Bronchial epithelial cell (primary cell): ENCODE results near the gene CDH1. TPM values are rescaled to one million over a fixed set of nuclear protein-coding genes. Genes with fewer than 3 reads are reported as not detected.
A peak's percentile ranks its signal among the peaks of the same experiment; 100 is the strongest.

Experiments used
- DNase-seq: peaks from one replicate; pipeline ENCODE4 v3.0.0-alpha.2; 2010; ENCODE audit warnings: low read depth
- FAIRE-seq: peaks from 2 replicates; lab custom pipeline; 2011; peaks lifted over from hg19 to GRCh38; lab: Jason Lieb, UNC
- H3K27me3 ChIP-seq: 2 replicates; pipeline ENCODE4 v1.5.1; 2011; ENCODE audit warnings: low read length; ENCODE audit not compliant: control insufficient read depth, insufficient read depth
- H3K36me3 ChIP-seq: 2 replicates; pipeline ENCODE4 v1.5.1; 2011; ENCODE audit warnings: low read length; ENCODE audit not compliant: control insufficient read depth, insufficient read depth
- H3K4me3 ChIP-seq: 2 replicates; pipeline ENCODE4 v1.5.1; 2011; ENCODE audit warnings: mild to moderate bottlenecking, low read depth, low read length, control low read depth
- total RNA-seq: library from RNA; depleted of rRNA; stranded (reverse); fragments of >200 nt; gene quantifications from 2 replicates; pipeline ENCODE4 v1.2.1, GENCODE V29; 2014
- TF ChIP-seq, protein P1 (sequence below): IDR thresholded peaks from 2 replicates; pipeline ENCODE4 v1.5.1; 2011; ENCODE audit warnings: mild to moderate bottlenecking, moderate library complexity, low read length, control low read depth, inconsistent platforms; ENCODE audit not compliant: insufficient read depth, severe bottlenecking

CDH1 gene
- total RNA-seq, 1 donor from 2014 or later = 250 TPM

- FAIRE-seq = no peak
- Histone ChIP-seq H3K27me3 (no peaks in the 10 kb centered on the region), H3K4me3 (no peak overlapping the region), H3K36me3 (peaks cover 11% of the 10 kb centered on the region)
- TF ChIP-seq, protein P1, sequence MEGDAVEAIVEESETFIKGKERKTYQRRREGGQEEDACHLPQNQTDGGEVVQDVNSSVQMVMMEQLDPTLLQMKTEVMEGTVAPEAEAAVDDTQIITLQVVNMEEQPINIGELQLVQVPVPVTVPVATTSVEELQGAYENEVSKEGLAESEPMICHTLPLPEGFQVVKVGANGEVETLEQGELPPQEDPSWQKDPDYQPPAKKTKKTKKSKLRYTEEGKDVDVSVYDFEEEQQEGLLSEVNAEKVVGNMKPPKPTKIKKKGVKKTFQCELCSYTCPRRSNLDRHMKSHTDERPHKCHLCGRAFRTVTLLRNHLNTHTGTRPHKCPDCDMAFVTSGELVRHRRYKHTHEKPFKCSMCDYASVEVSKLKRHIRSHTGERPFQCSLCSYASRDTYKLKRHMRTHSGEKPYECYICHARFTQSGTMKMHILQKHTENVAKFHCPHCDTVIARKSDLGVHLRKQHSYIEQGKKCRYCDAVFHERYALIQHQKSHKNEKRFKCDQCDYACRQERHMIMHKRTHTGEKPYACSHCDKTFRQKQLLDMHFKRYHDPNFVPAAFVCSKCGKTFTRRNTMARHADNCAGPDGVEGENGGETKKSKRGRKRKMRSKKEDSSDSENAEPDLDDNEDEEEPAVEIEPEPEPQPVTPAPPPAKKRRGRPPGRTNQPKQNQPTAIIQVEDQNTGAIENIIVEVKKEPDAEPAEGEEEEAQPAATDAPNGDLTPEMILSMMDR = no peak
- DNase-seq = no peak
These were observed 56.3 kb downstream of the CDH1 start for GRCh38 chr16:68793401-68793857.

- DNase-seq = peak; percentile 78
- Histone ChIP-seq H3K4me3 (no peak overlapping the region), H3K27me3 (no peaks in the 10 kb centered on the region), H3K36me3 (peaks cover 16% of the 10 kb centered on the region)
- no peak for FAIRE-seq
- TF ChIP-seq, protein P1 = no peak
These were observed 61.3 kb downstream of the CDH1 start for GRCh38 chr16:68798398-68798797.

DNA sequence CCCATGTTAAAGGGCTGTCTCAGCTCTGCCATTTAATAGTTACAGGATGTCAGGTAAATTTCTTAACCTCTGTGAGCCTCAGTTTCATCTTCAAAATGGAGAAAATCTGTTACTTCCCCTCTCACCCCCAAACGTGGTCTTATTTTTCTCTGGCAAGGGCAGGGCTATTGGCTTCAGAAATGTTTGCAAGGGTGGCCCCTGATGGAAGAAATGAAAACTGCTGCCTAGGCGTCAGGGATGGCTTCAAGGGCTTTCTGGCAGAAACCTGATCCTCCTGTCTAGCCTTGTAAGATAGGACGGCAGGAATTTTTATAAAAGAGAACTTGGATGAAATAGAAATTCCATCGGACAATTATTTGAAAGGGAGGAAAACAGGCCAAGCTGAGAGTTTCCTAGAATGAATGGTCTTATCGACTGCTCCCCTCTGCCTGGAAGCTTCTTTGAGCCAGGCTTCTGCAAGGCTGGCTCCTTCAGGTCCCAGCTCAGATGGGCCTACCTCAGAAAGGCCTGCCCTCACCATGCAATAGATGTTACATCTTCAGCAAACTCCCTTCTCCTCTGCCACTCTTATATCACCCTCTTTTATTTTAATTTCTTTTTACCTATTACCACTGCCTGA is 63.3 kb downstream of the CDH1 start:
- TF ChIP-seq, protein P1 = peak; percentile 69
- Histone ChIP-seq H3K36me3 (peaks cover 14% of the 10 kb centered on the region), H3K27me3 (no peaks in the 10 kb centered on the region), H3K4me3 (no peak overlapping the region)
- FAIRE-seq (no peak), DNase-seq (peak; percentile 76)

DNA sequence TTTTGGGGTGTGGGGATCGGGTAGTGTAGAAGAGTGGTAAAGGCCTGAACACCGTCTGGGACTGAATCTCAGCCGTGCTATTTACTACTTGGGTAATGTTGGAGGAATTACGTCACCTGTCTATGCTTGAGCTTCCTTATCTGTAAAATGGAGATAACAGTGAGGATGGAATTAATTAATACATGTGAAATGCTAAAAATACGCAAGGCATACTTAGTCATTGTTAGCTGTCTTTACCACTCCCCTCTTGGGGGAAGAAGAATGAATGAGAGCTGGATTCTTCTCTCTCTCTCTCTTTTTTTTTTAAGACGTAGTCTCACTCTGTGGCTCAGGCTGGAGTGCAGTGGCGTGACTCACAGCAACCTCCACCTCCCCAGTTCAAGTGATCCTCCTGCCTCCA is 65.1 kb downstream of the CDH1 start:
- peaks cover 15% of the 10 kb centered on the region for H3K36me3 ChIP-seq
- H3K27me3 ChIP-seq = no peaks in the 10 kb centered on the region
- DNase-seq (peak; percentile 63), FAIRE-seq (no peak)
- no peak overlapping the region for H3K4me3 ChIP-seq
- TF ChIP-seq, protein P1 = no peak

DNA sequence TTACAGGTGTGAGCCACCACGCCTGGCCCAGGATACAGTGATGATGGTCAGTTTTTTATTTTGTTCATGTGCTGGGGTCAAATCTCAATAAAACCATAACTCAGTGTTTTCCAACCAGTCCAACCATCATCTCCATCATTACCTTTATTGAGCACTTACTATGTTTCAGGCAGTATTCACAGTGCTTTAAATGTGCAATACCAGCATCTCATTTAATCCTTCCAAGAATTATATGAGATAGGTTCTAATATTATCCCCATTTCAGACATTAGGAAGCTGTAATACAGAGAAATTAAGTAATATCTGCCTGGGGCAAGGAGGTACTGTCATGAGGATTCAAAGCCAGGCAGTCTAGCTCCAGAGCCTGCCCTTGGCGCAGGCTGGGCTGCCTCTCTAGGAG is 69.3 kb downstream of the CDH1 start:
- TF ChIP-seq, protein P1 = no peak
- no peak for FAIRE-seq
- Histone ChIP-seq H3K4me3 (no peak overlapping the region), H3K36me3 (peaks cover 41% of the 10 kb centered on the region), H3K27me3 (no peaks in the 10 kb centered on the region)
- no peak for DNase-seq

DNA sequence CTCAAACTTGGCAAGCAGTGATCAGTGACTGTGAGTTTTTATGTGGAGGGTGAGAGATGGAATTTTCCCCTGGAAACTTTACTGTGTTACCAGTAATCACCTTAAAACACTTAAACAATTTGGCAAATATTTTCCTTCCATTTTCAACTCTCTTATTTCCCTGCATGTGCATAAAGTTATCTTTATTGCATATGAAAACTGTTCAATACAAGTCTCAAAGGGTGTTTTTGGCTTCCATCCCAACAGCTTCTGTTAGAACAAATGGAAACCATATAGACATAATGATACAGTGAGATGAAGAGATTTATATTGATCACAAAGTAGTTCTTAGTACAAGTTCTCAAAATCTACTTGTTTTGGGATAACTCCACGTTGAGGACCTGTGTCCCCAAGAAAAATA is 69.9 kb downstream of the CDH1 start:
- TF ChIP-seq, protein P1 = no peak
- no peak for DNase-seq
- FAIRE-seq = no peak
- Histone ChIP-seq H3K27me3 (no peaks in the 10 kb centered on the region), H3K4me3 (no peak overlapping the region), H3K36me3 (peaks cover 42% of the 10 kb centered on the region)
